MCF 10A (cell line): Measurements from ENCODE around the gene SPATS2L. TPM values are rescaled to one million over a fixed set of nuclear protein-coding genes. Genes with fewer than 3 reads are reported as not detected.

ENCODE experiments used
- BruUV-seq: library from RNA; stranded (reverse); fragments of 400-500 nt; replicated peaks from 2 replicates; lab custom pipeline; 2021; lab: Mats Ljungman, UMichigan
- CTCF ChIA-PET: fragments of 300-600 bp; sonication (Branson Sonifier 250); formaldehyde crosslinking; extraction: SDS; loops from one replicate; lab custom pipeline; 2021; ENCODE audit warnings: antibody characterized with exemption, inconsistent platforms; lab: Yijun Ruan, JAX
- POLR2A ChIA-PET: fragments of 300-600, 350-650 bp; sonication (Branson Sonifier 250); formaldehyde crosslinking; extraction: SDS; loops from one replicate; lab custom pipeline; 2020; ENCODE audit warnings: antibody characterized with exemption, inconsistent platforms; lab: Yijun Ruan, JAX
- DNase-seq: peaks from one replicate; pipeline ENCODE4 v3.0.0-alpha.2; 2018; ENCODE audit not compliant: unreplicated experiment
- H3K27ac Mint-ChIP-seq: one replicate; pipeline ENCODE4 v1.8.0; 2022; ENCODE audit warnings: mild to moderate bottlenecking, low read depth, mixed read lengths; ENCODE audit not compliant: unreplicated experiment
- H3K27me3 Mint-ChIP-seq: one replicate; pipeline ENCODE4 v1.8.0; 2022; ENCODE audit warnings: mixed read lengths; ENCODE audit not compliant: insufficient read depth, unreplicated experiment
- H3K36me3 Mint-ChIP-seq: one replicate; pipeline ENCODE4 v1.8.0; 2022; ENCODE audit warnings: mild to moderate bottlenecking, moderate library complexity, mixed read lengths; ENCODE audit not compliant: insufficient read depth, unreplicated experiment
- H3K4me1 Mint-ChIP-seq: one replicate; pipeline ENCODE4 v1.8.0; 2022; ENCODE audit warnings: mixed read lengths; ENCODE audit not compliant: insufficient read depth, unreplicated experiment
- H3K4me3 Mint-ChIP-seq: one replicate; pipeline ENCODE4 v1.8.0; 2022; ENCODE audit warnings: mild to moderate bottlenecking, moderate library complexity, mixed read lengths; ENCODE audit not compliant: unreplicated experiment
- H3K9me3 Mint-ChIP-seq: one replicate; pipeline ENCODE4 v1.8.0; 2022; ENCODE audit warnings: mixed read lengths; ENCODE audit not compliant: unreplicated experiment
- intact Hi-C: fragments of 100-400 bp; cut with micrococcal nuclease; formaldehyde crosslinking; loops from 2 replicates; pipeline ENCODE4 v1.14.1; 2022
- total RNA-seq: library from RNA; stranded (reverse); gene quantifications from 2 replicates; pipeline ENCODE4 v1.2.3, GENCODE V29; 2022
- TF ChIP-seq, protein P1 (sequence below): fragments of 200-600 bp; IDR thresholded peaks from one replicate; pipeline ENCODE4 v1.8.0; 2022; ENCODE audit warnings: antibody characterized with exemption, mild to moderate bottlenecking; ENCODE audit not compliant: unreplicated experiment

The SPATS2L gene
- total RNA-seq, 1 experiment from 2014 or later = 68.3 TPM

- POLR2A ChIA-PET = interaction anchor here (0.6 kb wide), 1 partner anchor 54 kb away, joined by 3 read pairs; no protein-coding TSS in a partner anchor
- CTCF ChIA-PET = interaction anchor here (0.6 kb wide), 1 partner anchor 21 kb away, joined by 4 read pairs; no protein-coding TSS in a partner anchor
- Mint-ChIP-seq H3K27ac (no peak overlapping the region), H3K27me3 (no peaks in the 10 kb centered on the region), H3K4me3 (no peak overlapping the region), H3K9me3 (no peaks in the 10 kb centered on the region), H3K4me1 (peaks cover 6% of the 10 kb centered on the region), H3K36me3 (no peaks in the 10 kb centered on the region)
- BruUV-seq = no TSS peak
- no peak for DNase-seq
- intact Hi-C loops = no loop called here
- TF ChIP-seq, protein P1, sequence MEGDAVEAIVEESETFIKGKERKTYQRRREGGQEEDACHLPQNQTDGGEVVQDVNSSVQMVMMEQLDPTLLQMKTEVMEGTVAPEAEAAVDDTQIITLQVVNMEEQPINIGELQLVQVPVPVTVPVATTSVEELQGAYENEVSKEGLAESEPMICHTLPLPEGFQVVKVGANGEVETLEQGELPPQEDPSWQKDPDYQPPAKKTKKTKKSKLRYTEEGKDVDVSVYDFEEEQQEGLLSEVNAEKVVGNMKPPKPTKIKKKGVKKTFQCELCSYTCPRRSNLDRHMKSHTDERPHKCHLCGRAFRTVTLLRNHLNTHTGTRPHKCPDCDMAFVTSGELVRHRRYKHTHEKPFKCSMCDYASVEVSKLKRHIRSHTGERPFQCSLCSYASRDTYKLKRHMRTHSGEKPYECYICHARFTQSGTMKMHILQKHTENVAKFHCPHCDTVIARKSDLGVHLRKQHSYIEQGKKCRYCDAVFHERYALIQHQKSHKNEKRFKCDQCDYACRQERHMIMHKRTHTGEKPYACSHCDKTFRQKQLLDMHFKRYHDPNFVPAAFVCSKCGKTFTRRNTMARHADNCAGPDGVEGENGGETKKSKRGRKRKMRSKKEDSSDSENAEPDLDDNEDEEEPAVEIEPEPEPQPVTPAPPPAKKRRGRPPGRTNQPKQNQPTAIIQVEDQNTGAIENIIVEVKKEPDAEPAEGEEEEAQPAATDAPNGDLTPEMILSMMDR = no peak
Observed at GRCh38 chr2:200360364-200360763, 53.9 kb downstream of the SPATS2L start.

DNA sequence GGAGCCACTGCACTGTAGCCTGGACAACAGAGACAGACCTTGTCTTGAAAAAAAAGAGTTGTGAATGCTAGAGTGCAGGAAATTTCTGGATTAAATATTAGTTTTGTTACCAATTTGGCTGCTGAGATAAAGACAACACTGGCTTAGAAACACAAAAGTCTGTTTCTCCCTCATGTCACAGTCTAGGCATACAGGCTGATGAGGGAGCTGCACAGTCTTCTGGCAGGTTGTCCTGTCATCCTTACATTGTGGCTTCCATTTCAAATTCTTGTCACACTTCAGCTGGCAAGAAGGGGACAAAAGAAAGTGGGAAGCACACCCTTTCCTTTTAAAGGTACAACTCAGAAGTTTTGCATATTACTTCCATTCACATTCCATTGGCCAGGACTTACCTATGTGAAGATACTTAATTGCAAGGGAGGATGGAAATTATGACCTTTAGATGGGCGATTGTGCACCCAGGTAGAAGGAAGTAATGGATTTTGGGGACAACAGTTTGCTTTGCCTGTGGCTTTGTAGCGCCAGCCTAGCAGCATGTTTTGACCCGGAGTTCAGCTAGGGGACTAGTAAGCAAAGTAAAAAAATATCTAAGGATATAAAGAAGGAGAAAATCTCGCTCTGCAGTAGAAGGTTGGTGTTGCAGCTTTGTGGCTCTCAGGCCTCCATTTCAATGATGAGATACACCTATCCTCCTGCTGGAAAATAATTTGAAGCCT, 55.9 kb downstream of the SPATS2L start:
- Mint-ChIP-seq H3K4me1 (peaks cover 11% of the 10 kb centered on the region), H3K9me3 (no peaks in the 10 kb centered on the region), H3K27me3 (no peaks in the 10 kb centered on the region), H3K4me3 (no peak overlapping the region), H3K27ac (no peak overlapping the region), H3K36me3 (no peaks in the 10 kb centered on the region)
- ChIA-PET POLR2A (interaction anchor here (0.7 to 1.2 kb wide), 3 partner anchors 11 to 74 kb away, joined by 3 to 5 read pairs (median 3); no protein-coding TSS in a partner anchor), CTCF (interaction anchor here (0.6 to 1.3 kb wide), 2 partner anchors 14 to 74 kb away, joined by 3 read pairs; no protein-coding TSS in a partner anchor)
- TF ChIP-seq, protein P1 = no peak
- BruUV-seq = no TSS peak
- no peak for DNase-seq
- intact Hi-C loops = no loop called here

GRCh38 chr2:200363279-200363678, 56.8 kb downstream of the SPATS2L start:
- no TSS peak for BruUV-seq
- ChIA-PET POLR2A (interaction anchor here (0.9 kb wide), 1 partner anchor 20 kb away, joined by 3 read pairs; no protein-coding TSS in a partner anchor), CTCF (interaction anchor here (0.6 to 1.2 kb wide), 2 partner anchors 9 to 116 kb away, joined by 4 read pairs; no protein-coding TSS in a partner anchor)

DNA sequence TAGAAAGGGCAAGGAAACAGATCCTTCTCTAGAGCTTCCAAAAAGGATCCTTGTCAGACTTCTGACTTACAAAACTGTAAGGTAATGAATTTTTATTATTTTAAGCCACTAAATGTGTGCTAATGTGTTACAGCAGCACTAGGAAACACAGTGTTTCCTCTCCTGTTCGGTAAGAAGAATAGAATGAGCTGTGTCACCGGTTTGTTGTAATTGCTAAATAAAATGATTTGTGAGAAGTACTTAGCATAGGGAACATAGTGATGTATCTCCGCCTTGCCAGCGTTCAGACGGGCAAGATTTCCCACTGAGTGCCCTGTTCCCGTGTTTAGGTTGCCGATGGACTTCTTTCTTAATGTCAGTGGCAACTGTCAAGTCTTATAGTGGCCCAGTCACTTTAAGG, 57.6 kb downstream of the SPATS2L start:
- Mint-ChIP-seq H3K27me3 (no peaks in the 10 kb centered on the region), H3K4me3 (no peak overlapping the region), H3K4me1 (peaks cover 11% of the 10 kb centered on the region), H3K9me3 (no peaks in the 10 kb centered on the region), H3K27ac (no peak overlapping the region), H3K36me3 (no peaks in the 10 kb centered on the region)
- intact Hi-C loops = no loop called here
- ChIA-PET CTCF (interaction anchor here (1.2 kb wide), 1 partner anchor 10 kb away, joined by 4 read pairs; no protein-coding TSS in a partner anchor), POLR2A (interaction anchor here (0.6 to 0.7 kb wide), 2 partner anchors 16 to 257 kb away, joined by 3 read pairs; no protein-coding TSS in a partner anchor)
- no TSS peak for BruUV-seq
- no peak for DNase-seq
- TF ChIP-seq, protein P1 = no peak

More at GRCh38 chr2:200363279-200363678, 56.8 kb downstream of the SPATS2L start:
- no peak overlapping the region for H3K27ac Mint-ChIP-seq
- TF ChIP-seq, protein P1 = no peak
- no peaks in the 10 kb centered on the region for H3K36me3 Mint-ChIP-seq
- H3K4me3 Mint-ChIP-seq = no peak overlapping the region
- no peaks in the 10 kb centered on the region for H3K9me3 Mint-ChIP-seq
- DNase-seq = no peak
- intact Hi-C loops = no loop called here
- H3K4me1 Mint-ChIP-seq = peaks cover 11% of the 10 kb centered on the region
- no peaks in the 10 kb centered on the region for H3K27me3 Mint-ChIP-seq
